HepG2 (cell line): ENCODE results near the gene ART3. TPM values are rescaled to one million over a fixed set of nuclear protein-coding genes. Genes with fewer than 3 reads are reported as not detected.

Experiments
- ARHGAP35 ChIP-seq: sonication (generic); formaldehyde crosslinking; IDR thresholded peaks from 2 replicates; pipeline ENCODE4 v1.9.0; 2022; ENCODE audit warnings: mild to moderate bottlenecking, inconsistent platforms, moderate library complexity, missing genetic modification reagents, borderline replicate concordance
- ATF7-NPFF ChIP-seq: sonication (generic); formaldehyde crosslinking; IDR thresholded peaks from 2 replicates; pipeline ENCODE4 v1.8.1; 2023; ENCODE audit warnings: mild to moderate bottlenecking, low read depth, missing genetic modification reagents, moderate library complexity
- CHD4 ChIP-seq: fragments of 200-600 bp; sonication (generic); IDR thresholded peaks from 2 replicates; pipeline ENCODE4 v1.7.0; 2017; ENCODE audit warnings: mild to moderate bottlenecking, low read length, borderline replicate concordance
- FOSL2 ChIP-seq: sonication (generic); formaldehyde crosslinking; IDR thresholded peaks from 2 replicates; pipeline ENCODE4 v1.4.0; 2020; ENCODE audit warnings: missing genetic modification reagents
- GATAD2A ChIP-seq: IDR thresholded peaks from 2 replicates; pipeline ENCODE4 v1.6.1; 2016
- HOXA5 ChIP-seq: sonication (generic); formaldehyde crosslinking; IDR thresholded peaks from 2 replicates; pipeline ENCODE4 v1.4.0; 2020; ENCODE audit warnings: missing genetic modification reagents
- MXI1 ChIP-seq: IDR thresholded peaks from 3 replicates; pipeline ENCODE4 v1.6.1; 2012; ENCODE audit warnings: low read depth, low read length, inconsistent platforms, borderline replicate concordance
- SALL2 ChIP-seq: sonication (generic); formaldehyde crosslinking; IDR thresholded peaks from 2 replicates; pipeline ENCODE4 v1.8.1; 2023; ENCODE audit warnings: mild to moderate bottlenecking, missing genetic modification reagents, inconsistent platforms
- YY1 ChIP-seq: IDR thresholded peaks from 2 replicates; pipeline ENCODE4 v1.6.1; 2011; ENCODE audit warnings: low read length, low read depth, moderate library complexity, mild to moderate bottlenecking; ENCODE audit not compliant: insufficient read depth, insufficient replicate concordance
- ZBTB14 ChIP-seq: sonication (generic); formaldehyde crosslinking; IDR thresholded peaks from 2 replicates; pipeline ENCODE4 v1.4.0; 2020; ENCODE audit warnings: missing genetic modification reagents
- ZBTB20 ChIP-seq: sonication (generic); formaldehyde crosslinking; IDR thresholded peaks from 2 replicates; pipeline ENCODE4 v1.8.1; 2023; ENCODE audit warnings: missing genetic modification reagents, low read depth, mild to moderate bottlenecking, borderline replicate concordance
- ZKSCAN8 ChIP-seq: IDR thresholded peaks from 2 replicates; pipeline ENCODE4 v1.6.1; 2016; ENCODE audit warnings: borderline replicate concordance, missing genetic modification reagents, missing compliant biosample characterization
- ZNF143 ChIP-seq: sonication (generic); formaldehyde crosslinking; IDR thresholded peaks from 2 replicates; pipeline ENCODE4 v1.4.0; 2020; ENCODE audit warnings: missing genetic modification reagents
- ZNF709 ChIP-seq: sonication (generic); formaldehyde crosslinking; IDR thresholded peaks from 2 replicates; pipeline ENCODE4 v1.5.0; 2020; ENCODE audit warnings: mild to moderate bottlenecking, missing genetic modification reagents
- ZNF766 ChIP-seq: sonication (generic); formaldehyde crosslinking; IDR thresholded peaks from 2 replicates; pipeline ENCODE4 v1.5.0; 2020; ENCODE audit warnings: missing genetic modification reagents, borderline replicate concordance
- polyA plus RNA-seq, 8 experiments: library from polyadenylated mRNA; depleted of rRNA in 3 of 8; stranded (reverse) in 7 of 8; unstranded in 1 of 8; fragments of >200 nt; fragmentation: Illumina TruSeq in 4 of 8; extraction: Trizol in 4 of 8; gene quantifications; 2 replicates each; pipeline versions ENCODE4 v1.2.1 to v1.2.3, GENCODE V29; 2011 to 2016; ENCODE audit warnings: low read depth in 4 of 8, missing spikeins in 1 of 8, mixed read lengths in 1 of 8; ENCODE audit not compliant: insufficient read depth in 1 of 8
- total RNA-seq, 5 experiments: library from RNA; depleted of rRNA; stranded (reverse); fragments of >200 nt; fragmentation: Illumina TruSeq; extraction: Trizol; gene quantifications; 2 replicates each; pipeline ENCODE4 v1.2.3, GENCODE V29; 2016; ENCODE audit warnings: low read depth in 1 of 5
- TF ChIP-seq, protein P1 (sequence below): IDR thresholded peaks from 2 replicates; pipeline ENCODE4 v1.6.1; 2016
- TF ChIP-seq, protein P2 (sequence below): sonication (generic); formaldehyde crosslinking; IDR thresholded peaks from 2 replicates; pipeline ENCODE4 v1.4.0; 2020; ENCODE audit warnings: missing genetic modification reagents, borderline replicate concordance
- TF ChIP-seq, protein P3 (sequence below): sonication (generic); formaldehyde crosslinking; IDR thresholded peaks from 2 replicates; pipeline ENCODE4 v1.4.0; 2020; ENCODE audit warnings: missing genetic modification reagents, borderline replicate concordance
- TF ChIP-seq, protein P4 (sequence below): IDR thresholded peaks from 2 replicates; pipeline ENCODE4 v1.6.1; 2016; ENCODE audit warnings: mild to moderate bottlenecking

ART3 gene
- total and polyA plus RNA-seq, 2 of the 13 experiments (the other 11 are each of a cell fraction or from before 2014, with no cell fraction given): not detected

- TF ChIP-seq, protein P1, sequence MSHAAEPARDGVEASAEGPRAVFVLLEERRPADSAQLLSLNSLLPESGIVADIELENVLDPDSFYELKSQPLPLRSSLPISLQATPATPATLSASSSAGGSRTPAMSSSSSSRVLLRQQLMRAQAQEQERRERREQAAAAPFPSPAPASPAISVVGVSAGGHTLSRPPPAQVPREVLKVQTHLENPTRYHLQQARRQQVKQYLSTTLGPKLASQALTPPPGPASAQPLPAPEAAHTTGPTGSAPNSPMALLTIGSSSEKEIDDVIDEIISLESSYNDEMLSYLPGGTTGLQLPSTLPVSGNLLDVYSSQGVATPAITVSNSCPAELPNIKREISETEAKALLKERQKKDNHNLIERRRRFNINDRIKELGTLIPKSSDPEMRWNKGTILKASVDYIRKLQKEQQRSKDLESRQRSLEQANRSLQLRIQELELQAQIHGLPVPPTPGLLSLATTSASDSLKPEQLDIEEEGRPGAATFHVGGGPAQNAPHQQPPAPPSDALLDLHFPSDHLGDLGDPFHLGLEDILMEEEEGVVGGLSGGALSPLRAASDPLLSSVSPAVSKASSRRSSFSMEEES: peak; percentile 53
- TF ChIP-seq FOSL2 (CRISPR knock-in tag): peak; percentile 36; the same call in 1 of the 2 replicates
- TF ChIP-seq ZBTB20 (CRISPR knock-in tag): no peak
- no peak for TF ChIP-seq ZKSCAN8 (CRISPR knock-in tag)
- TF ChIP-seq ZNF143 (CRISPR knock-in tag): no peak
- TF ChIP-seq HOXA5 (CRISPR knock-in tag): 0 out of 2 replicates have a peak, but pooled peaks have one; percentile 61
- TF ChIP-seq, protein P2, sequence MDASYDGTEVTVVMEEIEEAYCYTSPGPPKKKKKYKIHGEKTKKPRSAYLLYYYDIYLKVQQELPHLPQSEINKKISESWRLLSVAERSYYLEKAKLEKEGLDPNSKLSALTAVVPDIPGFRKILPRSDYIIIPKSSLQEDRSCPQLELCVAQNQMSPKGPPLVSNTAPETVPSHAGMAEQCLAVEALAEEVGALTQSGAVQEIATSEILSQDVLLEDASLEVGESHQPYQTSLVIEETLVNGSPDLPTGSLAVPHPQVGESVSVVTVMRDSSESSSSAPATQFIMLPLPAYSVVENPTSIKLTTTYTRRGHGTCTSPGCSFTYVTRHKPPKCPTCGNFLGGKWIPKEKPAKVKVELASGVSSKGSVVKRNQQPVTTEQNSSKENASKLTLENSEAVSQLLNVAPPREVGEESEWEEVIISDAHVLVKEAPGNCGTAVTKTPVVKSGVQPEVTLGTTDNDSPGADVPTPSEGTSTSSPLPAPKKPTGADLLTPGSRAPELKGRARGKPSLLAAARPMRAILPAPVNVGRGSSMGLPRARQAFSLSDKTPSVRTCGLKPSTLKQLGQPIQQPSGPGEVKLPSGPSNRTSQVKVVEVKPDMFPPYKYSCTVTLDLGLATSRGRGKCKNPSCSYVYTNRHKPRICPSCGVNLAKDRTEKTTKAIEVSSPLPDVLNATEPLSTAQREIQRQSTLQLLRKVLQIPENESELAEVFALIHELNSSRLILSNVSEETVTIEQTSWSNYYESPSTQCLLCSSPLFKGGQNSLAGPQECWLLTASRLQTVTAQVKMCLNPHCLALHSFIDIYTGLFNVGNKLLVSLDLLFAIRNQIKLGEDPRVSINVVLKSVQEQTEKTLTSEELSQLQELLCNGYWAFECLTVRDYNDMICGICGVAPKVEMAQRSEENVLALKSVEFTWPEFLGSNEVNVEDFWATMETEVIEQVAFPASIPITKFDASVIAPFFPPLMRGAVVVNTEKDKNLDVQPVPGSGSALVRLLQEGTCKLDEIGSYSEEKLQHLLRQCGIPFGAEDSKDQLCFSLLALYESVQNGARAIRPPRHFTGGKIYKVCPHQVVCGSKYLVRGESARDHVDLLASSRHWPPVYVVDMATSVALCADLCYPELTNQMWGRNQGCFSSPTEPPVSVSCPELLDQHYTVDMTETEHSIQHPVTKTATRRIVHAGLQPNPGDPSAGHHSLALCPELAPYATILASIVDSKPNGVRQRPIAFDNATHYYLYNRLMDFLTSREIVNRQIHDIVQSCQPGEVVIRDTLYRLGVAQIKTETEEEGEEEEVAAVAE (CRISPR knock-in tag): no peak
- no peak for TF ChIP-seq ZBTB14 (CRISPR knock-in tag)
- TF ChIP-seq ZNF709 (CRISPR knock-in tag): peak; percentile 39; the same call in 1 of the 2 replicates
- TF ChIP-seq SALL2 (CRISPR knock-in tag): 0 out of 2 replicates have a peak, but pooled peaks have one; percentile 25
- no peak for TF ChIP-seq ARHGAP35 (CRISPR knock-in tag)
- 0 out of 2 replicates have a peak, but pooled peaks have one; percentile 49 for TF ChIP-seq ZNF766 (CRISPR knock-in tag)
- TF ChIP-seq YY1: peak; percentile 79
- TF ChIP-seq GATAD2A: peak; percentile 56
- TF ChIP-seq, protein P3, sequence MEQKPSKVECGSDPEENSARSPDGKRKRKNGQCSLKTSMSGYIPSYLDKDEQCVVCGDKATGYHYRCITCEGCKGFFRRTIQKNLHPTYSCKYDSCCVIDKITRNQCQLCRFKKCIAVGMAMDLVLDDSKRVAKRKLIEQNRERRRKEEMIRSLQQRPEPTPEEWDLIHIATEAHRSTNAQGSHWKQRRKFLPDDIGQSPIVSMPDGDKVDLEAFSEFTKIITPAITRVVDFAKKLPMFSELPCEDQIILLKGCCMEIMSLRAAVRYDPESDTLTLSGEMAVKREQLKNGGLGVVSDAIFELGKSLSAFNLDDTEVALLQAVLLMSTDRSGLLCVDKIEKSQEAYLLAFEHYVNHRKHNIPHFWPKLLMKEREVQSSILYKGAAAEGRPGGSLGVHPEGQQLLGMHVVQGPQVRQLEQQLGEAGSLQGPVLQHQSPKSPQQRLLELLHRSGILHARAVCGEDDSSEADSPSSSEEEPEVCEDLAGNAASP (CRISPR knock-in tag): peak; percentile 38; the same call in 1 of the 2 replicates
- TF ChIP-seq, protein P4, sequence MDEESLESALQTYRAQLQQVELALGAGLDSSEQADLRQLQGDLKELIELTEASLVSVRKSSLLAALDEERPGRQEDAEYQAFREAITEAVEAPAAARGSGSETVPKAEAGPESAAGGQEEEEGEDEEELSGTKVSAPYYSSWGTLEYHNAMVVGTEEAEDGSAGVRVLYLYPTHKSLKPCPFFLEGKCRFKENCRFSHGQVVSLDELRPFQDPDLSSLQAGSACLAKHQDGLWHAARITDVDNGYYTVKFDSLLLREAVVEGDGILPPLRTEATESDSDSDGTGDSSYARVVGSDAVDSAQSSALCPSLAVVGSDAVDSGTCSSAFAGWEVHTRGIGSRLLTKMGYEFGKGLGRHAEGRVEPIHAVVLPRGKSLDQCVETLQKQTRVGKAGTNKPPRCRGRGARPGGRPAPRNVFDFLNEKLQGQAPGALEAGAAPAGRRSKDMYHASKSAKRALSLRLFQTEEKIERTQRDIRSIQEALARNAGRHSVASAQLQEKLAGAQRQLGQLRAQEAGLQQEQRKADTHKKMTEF (CRISPR knock-in tag): peak; percentile 31; the same call in 1 of the 2 replicates
- peak; percentile 79; the same call in 2 of the 3 replicates for TF ChIP-seq MXI1
- no peak for TF ChIP-seq ATF7-NPFF (CRISPR knock-in tag)
- TF ChIP-seq CHD4: no peak
These were observed 12.7 kb downstream of the ART3 start (continued) for GRCh38 chr4:76087007-76087769.
